ENCODE measurements around the gene RNF31. TPM values are rescaled to one million over a fixed set of nuclear protein-coding genes. Genes with fewer than 3 reads are reported as not detected.

RNF31 gene
- total and polyA plus RNA-seq, 2 of the 13 experiments (the other 11 are each of a cell fraction or from before 2014, with no cell fraction given), result 48.2 to 86.8 TPM

- peak; percentile 49; the same call in 1 of the 2 replicates for TF ChIP-seq ATF2 (CRISPR knock-in tag; IDR thresholded peaks at IDR 0.05)
- TF ChIP-seq NFYB (CRISPR knock-in tag; IDR thresholded peaks at IDR 0.05), result no peak
- TF ChIP-seq ELF4 (CRISPR knock-in tag; IDR thresholded peaks at IDR 0.05; ENCODE audit: borderline replicate concordance), result no peak
- TF ChIP-seq, protein P1, sequence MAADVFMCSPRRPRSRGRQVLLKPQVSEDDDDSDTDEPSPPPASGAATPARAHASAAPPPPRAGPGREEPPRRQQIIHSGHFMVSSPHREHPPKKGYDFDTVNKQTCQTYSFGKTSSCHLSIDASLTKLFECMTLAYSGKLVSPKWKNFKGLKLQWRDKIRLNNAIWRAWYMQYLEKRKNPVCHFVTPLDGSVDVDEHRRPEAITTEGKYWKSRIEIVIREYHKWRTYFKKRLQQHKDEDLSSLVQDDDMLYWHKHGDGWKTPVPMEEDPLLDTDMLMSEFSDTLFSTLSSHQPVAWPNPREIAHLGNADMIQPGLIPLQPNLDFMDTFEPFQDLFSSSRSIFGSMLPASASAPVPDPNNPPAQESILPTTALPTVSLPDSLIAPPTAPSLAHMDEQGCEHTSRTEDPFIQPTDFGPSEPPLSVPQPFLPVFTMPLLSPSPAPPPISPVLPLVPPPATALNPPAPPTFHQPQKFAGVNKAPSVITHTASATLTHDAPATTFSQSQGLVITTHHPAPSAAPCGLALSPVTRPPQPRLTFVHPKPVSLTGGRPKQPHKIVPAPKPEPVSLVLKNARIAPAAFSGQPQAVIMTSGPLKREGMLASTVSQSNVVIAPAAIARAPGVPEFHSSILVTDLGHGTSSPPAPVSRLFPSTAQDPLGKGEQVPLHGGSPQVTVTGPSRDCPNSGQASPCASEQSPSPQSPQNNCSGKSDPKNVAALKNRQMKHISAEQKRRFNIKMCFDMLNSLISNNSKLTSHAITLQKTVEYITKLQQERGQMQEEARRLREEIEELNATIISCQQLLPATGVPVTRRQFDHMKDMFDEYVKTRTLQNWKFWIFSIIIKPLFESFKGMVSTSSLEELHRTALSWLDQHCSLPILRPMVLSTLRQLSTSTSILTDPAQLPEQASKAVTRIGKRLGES (CRISPR knock-in tag; IDR thresholded peaks at IDR 0.05; ENCODE audit: borderline replicate concordance), result no peak
- TF ChIP-seq ZKSCAN5 (CRISPR knock-in tag; IDR thresholded peaks at IDR 0.05), result no peak
- TF ChIP-seq FOSL1 (CRISPR knock-in tag; IDR thresholded peaks at IDR 0.05; ENCODE audit: borderline replicate concordance), result no peak
- no peak for TF ChIP-seq ZFP82 (CRISPR knock-in tag; IDR thresholded peaks at IDR 0.05; ENCODE audit: borderline replicate concordance)
- TF ChIP-seq ZNF451 (CRISPR knock-in tag; IDR thresholded peaks at IDR 0.05), result peak; percentile 95; the same call in 1 of the 2 replicates
- TF ChIP-seq BORCS8-MEF2B (CRISPR knock-in tag; IDR thresholded peaks at IDR 0.05), result peak; percentile 84
- no peak for TF ChIP-seq BRCA1 (CRISPR knock-in tag; IDR thresholded peaks at IDR 0.05)
- TF ChIP-seq ARNT (IDR thresholded peaks at IDR 0.05), result no peak
- TF ChIP-seq, protein P2, sequence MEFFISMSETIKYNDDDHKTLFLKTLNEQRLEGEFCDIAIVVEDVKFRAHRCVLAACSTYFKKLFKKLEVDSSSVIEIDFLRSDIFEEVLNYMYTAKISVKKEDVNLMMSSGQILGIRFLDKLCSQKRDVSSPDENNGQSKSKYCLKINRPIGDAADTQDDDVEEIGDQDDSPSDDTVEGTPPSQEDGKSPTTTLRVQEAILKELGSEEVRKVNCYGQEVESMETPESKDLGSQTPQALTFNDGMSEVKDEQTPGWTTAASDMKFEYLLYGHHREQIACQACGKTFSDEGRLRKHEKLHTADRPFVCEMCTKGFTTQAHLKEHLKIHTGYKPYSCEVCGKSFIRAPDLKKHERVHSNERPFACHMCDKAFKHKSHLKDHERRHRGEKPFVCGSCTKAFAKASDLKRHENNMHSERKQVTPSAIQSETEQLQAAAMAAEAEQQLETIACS (CRISPR knock-in tag; IDR thresholded peaks at IDR 0.05), result no peak
- TF ChIP-seq, protein P3, sequence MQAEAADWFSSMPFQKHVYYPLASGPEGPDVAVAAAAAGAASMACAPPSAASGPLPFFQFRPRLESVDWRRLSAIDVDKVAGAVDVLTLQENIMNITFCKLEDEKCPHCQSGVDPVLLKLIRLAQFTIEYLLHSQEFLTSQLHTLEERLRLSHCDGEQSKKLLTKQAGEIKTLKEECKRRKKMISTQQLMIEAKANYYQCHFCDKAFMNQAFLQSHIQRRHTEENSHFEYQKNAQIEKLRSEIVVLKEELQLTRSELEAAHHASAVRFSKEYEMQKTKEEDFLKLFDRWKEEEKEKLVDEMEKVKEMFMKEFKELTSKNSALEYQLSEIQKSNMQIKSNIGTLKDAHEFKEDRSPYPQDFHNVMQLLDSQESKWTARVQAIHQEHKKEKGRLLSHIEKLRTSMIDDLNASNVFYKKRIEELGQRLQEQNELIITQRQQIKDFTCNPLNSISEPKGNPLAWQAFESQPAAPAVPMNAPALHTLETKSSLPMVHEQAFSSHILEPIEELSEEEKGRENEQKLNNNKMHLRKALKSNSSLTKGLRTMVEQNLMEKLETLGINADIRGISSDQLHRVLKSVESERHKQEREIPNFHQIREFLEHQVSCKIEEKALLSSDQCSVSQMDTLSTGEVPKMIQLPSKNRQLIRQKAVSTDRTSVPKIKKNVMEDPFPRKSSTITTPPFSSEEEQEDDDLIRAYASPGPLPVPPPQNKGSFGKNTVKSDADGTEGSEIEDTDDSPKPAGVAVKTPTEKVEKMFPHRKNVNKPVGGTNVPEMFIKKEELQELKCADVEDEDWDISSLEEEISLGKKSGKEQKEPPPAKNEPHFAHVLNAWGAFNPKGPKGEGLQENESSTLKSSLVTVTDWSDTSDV (CRISPR knock-in tag; IDR thresholded peaks at IDR 0.05), result no peak
- TF ChIP-seq ZNF10 (CRISPR knock-in tag; IDR thresholded peaks at IDR 0.05; ENCODE audit: borderline replicate concordance, low read depth), result no peak
- no peak for TF ChIP-seq SATB2 (CRISPR knock-in tag; IDR thresholded peaks at IDR 0.05)
- no peak for TF ChIP-seq KDM6A (CRISPR knock-in tag; IDR thresholded peaks at IDR 0.05; ENCODE audit: low read depth)
- TF ChIP-seq ZNF678 (CRISPR knock-in tag; IDR thresholded peaks at IDR 0.05), result no peak
- peak; percentile 59; the same call in 1 of the 2 replicates for TF ChIP-seq ZNF362 (CRISPR knock-in tag; IDR thresholded peaks at IDR 0.05; ENCODE audit: borderline replicate concordance)
- no peak for TF ChIP-seq ZNF468 (CRISPR knock-in tag; IDR thresholded peaks at IDR 0.05)
Measured at GRCh38 chr14:24130717-24131548, 16.4 kb upstream of the RNF31 start (continued).

All from HepG2 (cell line).